RPMI7951 (cell line): ENCODE data around the gene TTLL12. TPM values are rescaled to one million over a fixed set of nuclear protein-coding genes. Genes with fewer than 3 reads are reported as not detected.
A peak's percentile ranks its signal among the peaks of the same experiment; 100 is the strongest.

Experiments
- DNase-seq: peaks from one replicate; pipeline ENCODE4 v3.0.0-alpha.2; 2012; ENCODE audit warnings: low read depth
- total RNA-seq: library from RNA; depleted of rRNA; stranded (reverse); fragments of >200 nt; shearing (Covaris generic); gene quantifications from 2 replicates; pipeline ENCODE4 v1.2.3, GENCODE V29; 2014; rRNA removed

TTLL12 gene
- 17.9 and 21.7 TPM in 2 replicates for total RNA-seq

DNA sequence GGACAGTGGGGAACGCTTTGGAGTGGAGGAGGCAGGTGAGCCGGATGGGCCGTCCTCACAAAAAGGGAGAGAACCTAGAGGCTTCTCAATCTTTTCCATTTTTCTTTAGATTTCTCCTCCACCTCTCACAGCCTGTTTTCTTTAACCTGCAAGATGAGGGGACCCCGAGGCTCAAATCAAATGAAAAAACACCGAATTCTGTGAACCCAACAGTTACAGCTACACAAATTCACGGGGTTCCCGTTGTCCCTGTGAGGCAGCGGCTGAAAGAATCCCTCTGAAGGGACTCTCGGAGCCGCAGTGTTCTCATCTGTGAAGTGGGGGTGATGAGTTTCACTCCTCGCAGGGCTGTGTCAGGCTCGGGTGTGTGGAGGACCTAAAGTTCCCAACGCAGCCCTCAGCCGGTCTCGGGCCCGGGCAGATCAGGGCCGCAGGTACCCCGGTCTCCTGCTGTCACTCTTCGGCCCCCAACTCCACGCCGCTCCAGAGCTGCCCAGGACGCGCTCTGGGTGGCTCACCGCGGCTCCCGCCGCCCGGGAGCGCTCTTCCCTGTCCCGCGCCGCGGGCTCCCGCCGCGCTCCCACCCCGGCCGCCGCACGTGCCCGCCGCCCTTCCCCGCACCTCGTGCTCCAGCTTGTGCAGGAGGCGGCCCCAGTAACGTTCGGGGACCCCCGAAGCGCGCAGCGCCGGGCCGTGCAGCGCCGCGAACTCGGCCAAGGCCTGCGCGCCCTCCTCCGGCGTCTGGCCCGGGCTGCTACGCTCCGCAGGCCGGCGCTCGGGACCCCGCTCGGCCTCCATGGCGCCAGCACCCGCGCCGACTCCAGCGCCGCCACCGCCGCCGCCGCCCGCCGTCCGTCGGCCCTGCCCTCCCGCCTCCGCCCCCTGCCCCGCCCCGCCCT lies at the start of gene TTLL12:
TTLL12 (minus strand) TSS at position 863 of the 899 bp plus-strand sequence; CDS start at position 798, 65 bp downstream.
- DNase-seq: peak; percentile 36

DNA sequence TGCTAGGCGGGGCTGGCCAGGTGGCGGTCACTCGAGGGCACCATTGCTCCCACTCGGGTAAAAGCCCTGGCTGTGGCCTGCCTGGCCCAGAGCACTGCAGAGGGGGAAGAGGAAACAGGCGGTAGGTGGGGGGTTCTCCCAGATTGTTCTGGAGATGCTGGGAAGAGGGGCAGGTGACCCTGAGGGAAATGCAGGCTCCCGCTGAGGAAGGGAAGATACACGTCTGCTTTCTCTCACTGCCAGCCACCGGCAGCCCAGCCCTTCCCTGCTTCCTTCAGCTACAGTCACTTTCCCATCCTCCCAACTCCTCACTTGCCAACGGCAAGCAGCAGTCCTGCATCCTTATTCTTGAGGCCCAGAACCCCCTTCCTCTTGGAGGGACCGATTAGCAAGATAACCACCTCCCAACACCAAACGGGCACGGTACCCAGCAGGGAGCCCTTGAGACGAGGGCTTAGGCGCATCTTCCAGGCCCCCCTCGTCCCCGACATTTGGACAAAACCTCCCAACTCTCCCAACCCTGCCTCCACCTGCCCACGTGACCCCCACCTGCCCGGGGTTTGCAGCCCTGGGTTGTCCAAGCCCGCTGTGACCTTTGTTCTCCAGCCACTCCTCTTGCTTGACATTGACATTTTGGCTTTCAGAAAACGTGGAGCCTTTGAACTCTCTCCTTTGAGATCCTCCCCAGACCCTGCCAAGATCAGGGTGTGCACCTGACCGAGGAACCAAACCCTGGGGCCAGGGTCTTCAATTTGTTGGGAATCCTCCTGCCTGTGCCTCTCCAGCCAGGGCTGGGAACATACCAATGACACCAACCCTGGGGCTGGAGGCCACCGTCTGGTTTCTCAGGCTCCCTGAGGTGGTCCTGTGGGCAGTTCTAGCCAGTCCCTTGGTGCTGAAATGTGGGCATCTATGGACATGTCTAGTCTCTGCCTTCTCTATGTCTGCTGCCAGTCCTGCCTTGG lies 48.8 kb upstream of the TTLL12 start:
- no peak for DNase-seq

DNA sequence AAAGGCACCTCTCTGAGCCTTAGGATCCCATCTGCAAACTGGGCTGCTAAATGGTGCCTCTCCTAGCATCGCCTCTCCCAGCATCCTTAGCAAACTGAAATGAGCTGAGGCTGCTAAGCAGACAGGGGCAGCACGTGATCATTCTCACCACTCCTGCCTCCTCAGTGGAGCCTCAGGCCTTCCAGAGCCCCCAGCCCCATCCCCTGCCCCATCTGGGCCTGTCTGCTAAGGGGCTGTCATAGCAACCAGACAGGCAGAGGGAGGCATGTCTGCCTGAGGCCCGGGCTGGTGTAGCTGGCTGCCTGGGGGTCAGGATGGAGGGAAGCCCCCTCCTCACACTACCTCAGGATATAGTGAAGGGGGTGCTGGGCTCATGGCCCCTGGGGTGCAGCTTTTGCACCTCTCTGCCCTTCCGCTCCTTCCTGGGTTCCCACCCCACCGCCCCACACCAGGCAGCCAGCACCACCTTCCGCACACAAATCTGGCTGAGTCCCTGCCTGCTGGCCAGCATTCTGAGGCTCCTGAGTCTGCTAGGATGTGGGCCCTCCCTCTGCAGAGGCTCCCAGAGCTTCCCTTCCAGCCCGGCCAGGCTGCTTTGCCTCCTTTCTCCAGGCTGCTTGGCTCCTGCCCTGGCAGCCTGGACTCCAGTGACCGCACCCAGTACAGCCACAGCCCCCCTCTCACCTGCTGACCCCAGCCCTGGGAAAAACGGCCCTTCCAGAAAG lies 47.5 kb upstream of the TTLL12 start:
- no peak for DNase-seq

DNA sequence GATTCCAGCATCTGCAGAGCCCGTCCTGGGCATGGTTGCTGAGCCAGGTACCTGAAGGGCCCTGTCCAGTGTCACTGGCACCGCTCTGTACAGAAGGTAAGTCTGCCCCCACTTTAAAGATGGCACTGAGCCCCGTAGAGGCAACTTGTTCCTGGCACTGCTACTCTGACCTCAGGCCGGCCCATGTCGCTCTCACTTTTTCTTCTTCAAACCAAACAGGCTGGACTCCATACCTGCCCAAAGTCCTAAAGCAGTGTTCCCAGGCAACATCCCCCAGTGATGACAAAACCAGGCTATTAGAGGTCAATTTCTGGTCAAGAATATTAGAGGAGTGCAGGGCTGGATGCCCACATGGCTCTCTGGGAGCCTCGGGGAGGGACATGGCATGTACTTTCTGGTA lies 46.6 kb upstream of the TTLL12 start:
- no peak for DNase-seq

DNA sequence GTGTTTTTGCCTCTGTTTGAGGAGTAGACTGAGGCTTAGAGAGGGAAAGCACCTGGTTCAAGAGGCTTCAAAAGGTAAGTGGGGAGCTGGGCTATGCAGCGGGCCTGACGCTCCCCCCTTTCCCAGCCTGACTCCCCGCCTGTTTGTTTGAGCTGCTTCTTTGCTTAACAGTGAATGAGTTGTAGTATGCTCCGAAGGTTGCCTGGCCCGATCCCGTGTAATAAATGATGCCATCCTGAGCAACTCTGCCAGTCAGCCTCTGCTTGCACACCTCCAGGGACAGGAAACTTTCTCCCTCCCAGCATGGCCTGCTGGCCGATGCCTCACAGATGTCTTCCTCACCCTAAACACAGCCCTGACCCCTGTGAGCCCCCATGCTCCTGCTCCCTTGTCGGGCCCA lies 45.5 kb upstream of the TTLL12 start:
- DNase-seq: no peak

DNA sequence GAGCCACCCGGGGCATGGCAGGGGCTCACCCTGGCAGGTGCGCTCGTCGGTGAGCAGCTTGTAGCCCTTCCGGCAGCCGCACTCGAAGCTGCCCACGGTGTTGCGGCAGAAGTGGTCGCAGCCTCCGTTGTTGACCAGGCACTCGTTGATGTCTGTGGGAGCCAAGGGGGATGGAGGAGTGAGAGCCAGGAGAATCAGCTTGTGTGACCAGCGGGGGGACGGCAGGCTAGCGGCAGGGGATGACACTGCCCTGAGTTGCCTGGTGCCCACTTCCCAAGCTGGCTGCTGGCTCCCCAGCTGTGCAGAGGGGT lies 44.7 kb upstream of the TTLL12 start:
- no peak for DNase-seq

DNA sequence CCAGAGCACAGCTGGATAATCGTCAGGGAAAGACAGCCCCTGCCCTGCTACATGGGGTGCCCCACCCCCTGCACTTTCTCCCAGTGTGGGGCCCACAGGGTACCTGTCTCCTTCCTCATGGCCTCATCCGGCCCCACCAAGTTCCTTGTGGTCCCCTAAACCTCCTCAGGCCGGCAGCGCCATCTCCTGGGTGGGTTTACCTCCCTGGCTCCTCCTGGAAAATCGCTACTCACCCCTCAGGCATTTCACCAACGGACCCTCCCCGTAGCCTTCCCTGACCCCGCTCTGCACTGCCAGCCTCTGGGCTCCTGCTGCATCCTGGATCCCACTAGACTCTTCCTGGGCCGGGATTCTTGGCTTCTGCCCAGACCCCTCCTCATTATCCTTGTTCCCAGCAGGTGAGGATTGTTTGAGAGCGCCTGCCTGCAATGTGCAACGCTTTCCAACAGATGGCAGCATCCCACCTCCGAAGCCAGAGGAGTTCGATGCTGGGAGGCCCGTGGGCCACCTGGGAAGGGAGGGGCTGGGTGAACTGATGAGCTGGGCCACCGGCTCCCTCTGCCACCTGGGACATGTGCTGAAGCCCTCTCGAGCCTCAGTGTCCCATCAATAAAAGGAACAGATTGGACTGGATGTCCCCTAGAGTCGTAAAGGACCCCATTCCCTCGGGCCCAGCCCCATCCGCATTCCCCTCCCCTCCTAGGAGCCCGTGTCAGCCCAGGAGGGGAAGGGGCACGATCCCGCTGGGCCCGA lies 44.2 kb upstream of the TTLL12 start:
- DNase-seq: peak; percentile 20

DNA sequence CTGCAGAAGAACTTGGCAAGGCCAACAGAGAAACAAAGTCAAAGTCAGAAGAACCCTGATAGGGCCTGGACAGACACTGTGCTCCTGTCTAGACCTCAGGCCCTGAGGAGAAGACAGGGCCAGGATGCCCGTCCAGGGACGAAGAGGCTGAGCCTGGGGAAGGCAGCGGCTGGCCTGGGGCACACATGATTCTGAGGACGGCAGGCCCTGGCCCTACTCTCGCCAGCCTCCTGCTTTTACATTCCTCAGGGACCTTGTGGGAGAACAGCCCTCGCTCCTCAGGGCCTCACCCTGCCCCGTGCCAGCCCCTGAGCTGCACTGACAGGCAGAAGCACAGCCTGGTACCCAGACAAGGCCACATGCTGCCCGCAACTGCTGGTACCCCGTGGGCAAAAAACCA lies 43.6 kb upstream of the TTLL12 start:
- DNase-seq: no peak

DNA sequence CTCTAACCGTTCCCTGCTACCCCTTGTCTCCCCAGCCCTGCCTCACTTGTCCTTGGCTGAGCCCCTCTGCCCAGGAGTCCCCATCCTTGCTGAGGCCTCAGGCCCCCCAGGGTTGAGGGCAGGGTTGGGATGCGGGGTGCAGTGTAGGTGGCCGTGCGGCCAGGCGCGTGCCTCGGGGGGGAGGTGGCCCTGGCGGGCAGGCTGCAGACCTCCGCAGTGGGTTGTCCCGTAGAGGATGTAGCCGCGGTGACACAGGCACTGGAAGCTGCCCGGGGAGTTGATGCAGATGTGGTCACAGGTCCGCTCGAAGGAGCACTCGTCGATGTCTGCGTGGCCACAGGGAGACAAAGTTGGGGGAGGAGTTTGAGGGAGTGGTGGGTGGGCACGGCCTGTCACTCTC lies 41.9 kb upstream of the TTLL12 start:
- DNase-seq: no peak

DNA sequence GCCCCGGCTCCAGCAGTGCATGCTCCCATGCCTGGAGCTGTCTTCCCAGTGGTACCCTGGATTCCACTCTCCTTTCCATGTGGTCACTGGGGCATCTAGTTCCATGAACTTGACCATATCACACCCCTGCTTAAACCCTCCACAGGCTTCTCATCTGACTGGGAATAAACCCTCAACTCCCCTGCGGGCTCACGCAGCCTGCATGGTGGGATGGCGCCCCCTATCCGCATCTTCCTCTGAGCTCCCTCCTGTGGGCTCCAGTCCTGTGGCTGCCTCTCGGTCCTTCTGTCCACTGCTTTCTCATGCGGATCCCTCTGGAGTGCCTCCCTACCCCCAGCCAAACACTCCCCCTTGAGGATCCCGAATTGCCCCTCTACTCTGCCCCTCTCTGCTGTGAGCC lies 41.4 kb upstream of the TTLL12 start:
- no peak for DNase-seq

DNA sequence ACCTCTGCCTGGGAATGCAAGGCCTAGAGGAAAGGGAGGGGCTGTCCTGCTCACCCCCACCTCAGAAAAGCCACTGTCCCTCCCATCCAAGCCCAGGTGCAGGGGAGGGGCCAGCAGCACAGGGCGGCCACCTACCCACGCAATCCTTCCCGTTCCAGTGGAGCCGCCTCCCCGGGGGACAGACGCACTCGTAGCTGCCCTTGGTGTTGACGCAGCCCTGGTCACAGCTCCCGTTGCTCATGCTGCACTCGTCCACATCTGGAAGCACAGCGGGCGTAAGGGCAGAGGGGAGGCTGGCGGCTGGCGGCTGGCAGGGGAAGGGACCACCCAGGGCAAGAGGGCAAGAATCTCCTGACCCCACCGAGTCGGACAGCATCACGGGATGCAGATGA lies 40.3 kb upstream of the TTLL12 start:
- no peak for DNase-seq

DNA sequence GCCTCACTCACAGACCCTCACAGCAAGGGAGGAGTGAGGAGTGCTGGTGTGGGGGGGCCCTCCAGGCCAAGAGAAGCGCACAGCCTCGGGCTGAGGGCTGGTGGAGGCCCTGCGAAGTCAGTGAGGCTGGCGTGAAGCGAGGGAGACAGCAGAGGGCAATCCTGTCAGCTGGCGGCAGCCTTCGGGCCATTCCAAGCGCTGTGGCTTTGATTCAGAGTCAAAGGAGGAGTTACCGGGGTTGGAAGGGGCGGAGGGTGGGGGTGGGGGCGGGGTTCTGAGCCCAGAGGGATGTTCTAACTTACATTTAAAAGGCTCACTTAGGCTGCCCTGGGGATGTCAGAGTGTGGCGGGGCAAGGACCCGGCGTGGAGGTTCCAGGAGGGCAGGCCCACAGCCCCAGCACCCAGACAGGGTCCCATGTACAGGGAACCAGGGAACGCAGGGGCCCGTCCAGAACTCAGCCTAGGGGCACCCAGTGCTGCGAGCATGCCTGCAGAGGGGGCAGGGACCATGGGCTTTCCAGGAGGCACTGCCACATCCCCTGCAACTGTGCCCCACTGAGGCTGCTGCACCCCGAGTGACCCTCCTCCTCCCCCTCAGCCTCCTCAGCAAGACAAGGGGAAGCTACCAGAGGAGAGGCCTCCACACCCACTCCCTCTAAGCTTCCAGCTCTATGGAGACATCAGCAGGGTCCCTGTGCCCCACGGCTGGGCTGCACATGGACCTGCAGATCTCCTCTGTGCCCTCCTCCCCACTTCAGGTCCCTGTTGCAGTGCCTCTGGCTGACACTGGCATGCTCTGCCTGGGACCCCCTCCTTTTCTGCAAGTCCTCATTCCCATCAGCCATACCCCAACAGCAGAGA lies 39.7 kb upstream of the TTLL12 start:
- DNase-seq: peak; percentile 50

DNA sequence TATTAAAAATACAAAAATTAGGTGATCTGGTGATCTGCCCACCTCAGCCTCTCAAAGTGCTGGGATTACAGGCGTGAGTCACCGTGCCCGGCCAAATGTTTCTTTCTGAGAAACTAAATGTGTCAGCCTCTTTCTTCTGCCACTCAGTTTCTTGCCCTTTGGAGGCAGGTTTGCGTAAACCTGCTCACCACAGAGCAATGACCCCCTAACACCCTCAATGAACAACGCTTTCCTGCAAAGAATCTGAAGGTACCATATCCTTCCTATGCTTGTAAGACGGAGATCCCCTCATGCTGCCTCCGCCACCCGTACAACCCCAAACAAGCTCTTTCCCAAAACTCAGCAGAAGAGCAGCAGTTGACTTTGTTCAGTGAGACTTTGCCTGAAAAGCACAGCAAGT lies 38.7 kb upstream of the TTLL12 start:
- no peak for DNase-seq

DNA sequence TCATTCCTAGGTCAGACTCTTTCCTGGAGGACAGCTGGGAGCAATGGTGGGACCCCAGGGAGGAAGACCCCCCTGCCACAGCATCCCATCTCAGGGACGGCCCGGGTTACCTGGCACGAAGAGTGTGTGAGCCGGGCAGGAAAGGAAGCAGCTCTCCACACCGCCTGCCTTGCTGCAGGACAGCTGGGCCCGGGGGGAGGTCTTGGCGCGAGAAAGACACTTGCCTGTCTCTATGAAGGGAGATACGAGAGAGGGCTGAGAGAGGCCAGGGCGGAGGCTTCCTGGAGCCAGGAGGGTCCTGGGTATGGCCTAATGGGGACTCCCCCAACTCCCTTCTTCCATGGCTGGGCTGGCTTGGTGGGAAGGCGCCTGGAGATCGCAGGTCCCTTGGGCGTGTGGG lies 36.1 kb upstream of the TTLL12 start:
- DNase-seq: no peak

DNA sequence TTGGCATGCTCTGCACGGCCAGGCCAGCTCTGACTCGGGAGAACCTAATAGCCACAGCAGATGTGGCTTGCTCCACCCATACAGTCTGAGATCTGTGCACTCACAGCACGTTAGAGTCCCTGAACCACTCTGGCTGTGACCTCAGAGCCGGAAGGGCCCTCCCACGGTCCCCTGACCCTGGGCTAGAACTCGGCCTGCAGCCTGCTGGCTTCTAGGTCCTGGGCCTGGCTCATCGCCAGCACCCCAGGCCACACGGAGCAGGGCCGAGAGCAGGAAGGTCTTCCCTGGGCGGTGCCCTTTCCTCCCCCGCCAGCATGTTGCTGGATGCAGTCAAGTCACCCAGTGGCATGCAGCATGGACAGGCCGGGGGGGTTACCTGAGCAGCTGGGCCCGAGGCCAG lies 35.3 kb upstream of the TTLL12 start:
- no peak for DNase-seq

DNA sequence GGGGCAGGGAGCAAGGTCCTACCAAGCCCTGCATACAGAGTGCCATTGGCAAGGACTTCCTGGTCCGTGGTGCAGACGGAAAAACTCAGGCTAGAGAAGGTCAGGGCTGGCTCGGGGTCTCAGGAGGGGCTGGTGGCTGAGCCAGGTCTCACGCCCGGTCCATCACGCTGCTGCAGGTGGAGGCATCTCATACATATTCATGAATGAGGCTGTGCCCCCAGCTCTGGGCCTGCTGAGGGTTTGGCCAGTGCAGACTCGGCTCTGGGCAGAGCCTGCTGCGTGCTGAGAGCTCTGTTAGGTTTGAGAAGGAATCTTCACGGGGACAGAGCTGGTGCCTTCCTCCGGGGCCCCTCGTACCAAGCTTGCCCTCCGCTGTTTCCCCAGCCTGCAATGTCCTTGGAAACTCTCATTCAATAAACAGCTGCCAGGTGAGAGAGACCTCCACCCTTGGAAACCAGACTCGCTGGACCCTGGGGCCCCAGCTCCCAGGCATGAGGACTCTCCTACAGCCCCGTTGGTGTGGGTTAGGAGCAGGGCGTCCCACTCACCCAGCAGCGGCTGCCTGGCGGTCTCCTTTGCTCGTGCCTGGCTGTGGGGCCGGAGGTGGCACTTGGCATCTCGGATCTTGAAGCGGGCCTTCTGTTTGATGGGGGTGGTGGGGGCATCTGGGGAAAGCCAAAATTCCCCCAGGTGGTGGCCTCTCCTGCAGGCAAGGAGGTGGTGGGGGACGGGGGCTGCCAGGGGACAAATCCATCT lies 33.9 kb upstream of the TTLL12 start:
- no peak for DNase-seq

DNA sequence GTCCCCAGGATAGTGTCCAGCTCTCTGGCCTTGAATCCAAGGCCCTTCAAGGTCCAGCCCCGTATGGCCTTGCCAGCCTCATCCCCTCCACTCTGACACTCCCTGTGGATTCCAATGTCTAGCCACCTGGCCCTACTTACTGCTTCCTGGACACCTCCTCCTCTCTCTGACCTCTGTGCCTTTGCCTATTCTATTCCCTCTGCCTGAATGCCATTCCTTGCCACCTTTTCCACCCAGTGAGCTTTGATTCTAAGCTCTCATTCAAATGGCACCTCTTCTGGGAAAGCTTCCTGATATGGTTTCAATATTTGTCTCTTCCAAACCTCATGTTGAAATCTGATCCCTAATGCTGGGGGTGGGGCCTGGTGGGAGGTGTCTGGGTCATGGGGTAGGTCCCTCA lies 31.9 kb upstream of the TTLL12 start:
- DNase-seq: no peak

DNA sequence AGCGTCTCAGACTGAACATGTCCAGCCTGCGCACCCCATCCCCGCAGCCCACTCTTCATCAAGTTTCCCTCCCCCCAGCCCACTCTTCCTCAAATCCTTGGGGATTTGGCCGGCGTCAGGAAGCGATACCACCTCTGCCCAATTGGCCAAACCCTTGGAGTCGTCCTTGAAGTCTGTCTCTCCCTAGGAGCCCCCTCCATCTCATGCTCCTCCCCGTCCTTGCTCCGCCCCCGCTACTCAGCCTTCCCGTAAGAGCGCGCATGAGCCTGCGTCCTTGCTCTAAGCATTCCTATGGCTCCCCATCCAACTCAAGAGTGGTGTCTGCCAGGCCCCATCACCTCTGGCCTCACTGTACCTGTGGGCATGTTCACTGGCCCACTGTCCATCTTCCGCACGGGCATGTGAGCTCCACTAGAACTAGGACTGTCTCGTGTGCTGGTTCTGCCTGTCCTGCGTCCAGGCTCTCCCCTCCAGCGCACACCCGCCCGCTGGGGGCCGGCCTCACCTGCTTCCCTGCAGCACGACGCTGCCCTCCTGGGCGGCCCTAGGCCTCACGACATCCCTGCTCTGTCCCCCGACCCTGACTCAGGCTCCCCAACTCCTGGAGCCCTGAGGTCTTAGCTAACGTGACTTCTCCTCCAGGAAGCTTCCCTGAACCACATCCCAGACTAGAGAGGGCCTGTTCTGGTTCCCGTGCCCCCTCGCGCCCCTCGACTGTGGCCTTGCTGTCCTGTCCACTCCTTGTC lies 30.5 kb upstream of the TTLL12 start:
- DNase-seq: no peak

DNA sequence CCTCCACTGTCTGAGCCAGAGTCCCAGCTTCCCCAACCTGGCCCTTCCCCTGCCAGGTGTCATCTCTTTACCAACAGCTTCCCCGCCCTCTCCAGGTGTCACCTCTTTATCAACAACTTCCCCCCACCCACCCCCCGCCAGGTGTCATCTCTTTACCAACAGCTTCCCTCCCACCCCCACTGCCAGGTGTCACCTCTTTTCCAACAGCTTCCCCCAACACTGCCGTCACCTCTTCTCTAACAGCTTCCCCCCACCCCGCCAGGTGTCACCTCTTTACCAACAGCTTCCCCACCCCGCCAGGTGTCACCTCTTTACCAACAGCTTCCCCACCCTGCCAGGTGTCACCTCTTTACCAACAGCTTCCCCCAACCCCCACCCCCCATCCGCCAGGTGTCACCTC lies 29.8 kb upstream of the TTLL12 start:
- no peak for DNase-seq
